OCI-LY3 (cell line): ENCODE data around the gene KIF3B.
"Not testable (repeated sequence)": the region's sequence is repeated elsewhere in the genome, so short reads cannot be mapped to it uniquely, and the experiment has no call there.

Experiments used
- H2AFZ ChIP-seq: fragments of 200-600, 300-600 bp; shearing (Covaris generic); 2 replicates; pipeline ENCODE4 v1.6.0; 2014; ENCODE audit warnings: antibody characterized with exemption, low read depth, low read length
- H3K27ac ChIP-seq: fragments of 200-600, 300-600 bp; sonication (generic); 2 replicates; pipeline ENCODE4 v1.5.1; 2014; ENCODE audit warnings: mild to moderate bottlenecking, low read length, moderate library complexity, mixed read lengths
- H3K27me3 ChIP-seq: fragments of 200-600, 300-600 bp; sonication (generic); 2 replicates; pipeline ENCODE4 v1.6.1; 2014; ENCODE audit warnings: low read depth, low read length, mixed read lengths
- H3K36me3 ChIP-seq: fragments of 200-600, 300-600 bp; sonication (generic); replicated peaks from 2 replicates; pipeline ENCODE3; 2014; ENCODE audit warnings: low read depth, low read length, mixed read lengths
- H3K4me1 ChIP-seq: fragments of 300-600, 200-600 bp; sonication (generic); 2 replicates; pipeline ENCODE4 v1.6.1; 2014; ENCODE audit warnings: low read length, mixed read lengths
- H3K4me2 ChIP-seq: fragments of 200-600, 300-600 bp; sonication (generic); 2 replicates; pipeline ENCODE4 v1.6.1; 2014; ENCODE audit warnings: low read length, mixed read lengths
- H3K4me3 ChIP-seq: fragments of 300-600, 200-600 bp; sonication (generic); 2 replicates; pipeline ENCODE4 v1.5.1; 2014; ENCODE audit warnings: antibody characterized with exemption, mild to moderate bottlenecking, low read length, moderate library complexity
- H3K79me2 ChIP-seq: fragments of 300-600, 200-600 bp; shearing (Covaris generic); 2 replicates; pipeline ENCODE4 v1.6.1; 2014; ENCODE audit warnings: mild to moderate bottlenecking, low read length, mixed read lengths
- H3K9ac ChIP-seq: fragments of 300-600, 200-600 bp; shearing (Covaris generic); 2 replicates; pipeline ENCODE4 v1.6.0; 2014; ENCODE audit warnings: mild to moderate bottlenecking, low read length, moderate library complexity
- H3K9me3 ChIP-seq: fragments of 200-600, 300-600 bp; shearing (Covaris generic); 2 replicates; pipeline ENCODE4 v1.6.1; 2014; ENCODE audit warnings: low read length, mixed read lengths; ENCODE audit not compliant: insufficient read depth
- H4K20me1 ChIP-seq: fragments of 200-600, 300-600 bp; sonication (generic); 2 replicates; pipeline ENCODE4 v1.6.1; 2016; ENCODE audit warnings: low read length, mixed read lengths; ENCODE audit not compliant: insufficient read depth
- EZH2phosphoT487 ChIP-seq: fragments of 200-600 bp; shearing (Covaris generic); IDR thresholded peaks from 2 replicates; pipeline ENCODE4 v1.6.1; 2018; ENCODE audit warnings: antibody characterized with exemption, mixed run types, low read depth
- TF ChIP-seq, protein P1 (sequence below): fragments of 200-600, 300-600 bp; sonication (generic); IDR thresholded peaks from 2 replicates; pipeline ENCODE4 v1.5.1; 2014; ENCODE audit warnings: antibody characterized with exemption, low read length, low read depth

KIF3B gene

DNA sequence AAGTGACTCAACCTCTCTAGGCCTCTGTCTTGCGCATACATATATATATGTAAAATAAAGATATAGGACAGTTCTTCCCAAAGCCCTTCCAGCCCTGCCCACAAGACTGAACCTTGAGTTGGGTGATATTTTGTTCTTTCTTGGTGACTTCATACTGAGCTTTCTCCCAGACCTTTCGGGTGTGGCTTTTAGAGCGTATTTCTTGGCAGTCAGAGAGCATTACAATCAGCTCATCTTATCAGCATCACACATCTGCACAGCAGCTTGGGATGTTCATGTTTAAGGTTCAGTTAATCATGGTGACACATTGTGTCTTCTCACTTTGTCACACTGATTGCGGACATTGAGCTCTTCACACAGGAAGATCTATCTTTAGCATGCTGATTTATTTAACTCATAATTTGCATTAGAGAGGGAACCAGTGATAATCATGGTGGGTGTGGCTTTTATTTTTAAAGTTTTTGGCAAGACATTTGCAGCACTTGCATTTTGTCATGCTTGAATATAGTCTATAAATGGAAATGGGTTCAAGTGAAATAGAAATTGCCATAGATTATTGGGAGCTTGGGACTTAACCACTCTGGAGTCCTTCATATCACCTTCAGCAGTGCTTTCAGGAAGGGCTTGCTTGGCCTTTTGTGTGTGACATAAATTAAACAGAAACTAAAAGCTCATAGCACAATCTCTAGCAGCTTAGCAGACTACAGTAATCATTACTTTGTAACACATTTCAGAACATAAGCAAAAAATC, 8.3 kb downstream of the KIF3B start:
- H3K9me3 ChIP-seq = no peaks in the 10 kb centered on the region
- H3K4me2 ChIP-seq = peak overlapping the region; percentile 77
- peaks cover 16% of the 10 kb centered on the region; the same call in 1 of the 2 replicates for H4K20me1 ChIP-seq
- H3K4me1 ChIP-seq = peaks cover 35% of the 10 kb centered on the region
- no peaks in the 10 kb centered on the region for H3K27me3 ChIP-seq
- no peak for TF ChIP-seq EZH2phosphoT487
- TF ChIP-seq, protein P1, sequence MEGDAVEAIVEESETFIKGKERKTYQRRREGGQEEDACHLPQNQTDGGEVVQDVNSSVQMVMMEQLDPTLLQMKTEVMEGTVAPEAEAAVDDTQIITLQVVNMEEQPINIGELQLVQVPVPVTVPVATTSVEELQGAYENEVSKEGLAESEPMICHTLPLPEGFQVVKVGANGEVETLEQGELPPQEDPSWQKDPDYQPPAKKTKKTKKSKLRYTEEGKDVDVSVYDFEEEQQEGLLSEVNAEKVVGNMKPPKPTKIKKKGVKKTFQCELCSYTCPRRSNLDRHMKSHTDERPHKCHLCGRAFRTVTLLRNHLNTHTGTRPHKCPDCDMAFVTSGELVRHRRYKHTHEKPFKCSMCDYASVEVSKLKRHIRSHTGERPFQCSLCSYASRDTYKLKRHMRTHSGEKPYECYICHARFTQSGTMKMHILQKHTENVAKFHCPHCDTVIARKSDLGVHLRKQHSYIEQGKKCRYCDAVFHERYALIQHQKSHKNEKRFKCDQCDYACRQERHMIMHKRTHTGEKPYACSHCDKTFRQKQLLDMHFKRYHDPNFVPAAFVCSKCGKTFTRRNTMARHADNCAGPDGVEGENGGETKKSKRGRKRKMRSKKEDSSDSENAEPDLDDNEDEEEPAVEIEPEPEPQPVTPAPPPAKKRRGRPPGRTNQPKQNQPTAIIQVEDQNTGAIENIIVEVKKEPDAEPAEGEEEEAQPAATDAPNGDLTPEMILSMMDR = no peak
- H2AFZ ChIP-seq = no peak overlapping the region
- H3K9ac ChIP-seq = peak overlapping the region; percentile 28
- peaks cover 12% of the 10 kb centered on the region for H3K36me3 ChIP-seq
- H3K27ac ChIP-seq = peak overlapping the region; percentile 69
- H3K4me3 ChIP-seq = peak overlapping the region; percentile 51
- peaks cover 35% of the 10 kb centered on the region for H3K79me2 ChIP-seq

DNA sequence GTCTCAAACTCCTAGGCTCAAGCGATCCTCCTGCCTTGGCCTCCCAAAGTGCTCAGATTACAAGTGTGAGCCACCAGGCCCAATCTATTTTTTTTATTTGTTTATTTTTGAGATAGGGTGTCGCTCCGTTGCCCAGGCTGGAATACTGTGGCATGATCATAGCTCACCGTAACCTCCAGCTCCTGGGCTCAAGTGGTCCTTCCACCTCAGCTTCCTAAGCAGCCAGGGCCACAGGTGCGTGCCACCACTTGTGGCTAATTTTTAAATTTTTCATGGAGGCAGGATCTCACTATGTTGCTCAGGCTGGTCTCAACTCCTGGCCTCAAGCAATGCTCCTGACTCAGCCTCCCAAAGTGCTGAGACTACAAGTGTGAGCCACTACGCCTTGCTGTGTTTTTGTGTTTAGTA, 9.8 kb downstream of the KIF3B start:
- peaks cover 30% of the 10 kb centered on the region for H3K79me2 ChIP-seq

DNA sequence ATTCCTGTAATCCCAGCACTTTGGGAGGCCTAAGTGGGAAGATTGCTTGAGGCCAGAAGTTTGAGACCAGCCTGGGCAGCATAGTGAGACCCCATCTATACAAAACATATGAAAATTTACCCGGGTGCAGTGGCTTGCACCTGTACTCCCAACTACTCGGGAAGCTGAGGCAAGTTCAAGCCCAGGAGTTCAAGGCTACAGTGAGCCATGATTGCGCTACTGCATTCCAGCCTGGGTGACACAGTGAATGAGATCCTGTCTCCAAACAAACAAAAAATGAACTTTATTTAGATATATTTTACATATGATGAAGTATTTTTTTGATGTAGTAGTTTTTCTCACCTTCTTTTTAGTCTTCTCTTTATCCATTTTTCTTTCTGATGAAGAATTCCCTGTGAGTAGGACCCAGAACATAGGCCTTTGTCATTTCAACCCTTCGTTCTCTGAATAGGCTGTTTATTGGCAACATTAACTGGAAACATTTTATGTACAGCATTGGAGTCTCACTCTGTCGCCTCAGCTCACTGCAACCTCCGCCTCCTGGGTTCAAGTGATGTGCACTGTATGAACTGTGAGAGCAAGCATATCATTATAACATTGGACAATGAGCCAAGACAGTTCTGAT, 10.9 kb downstream of the KIF3B start:
- Histone ChIP-seq H3K9ac (no peak overlapping the region), H3K4me2 (no peak overlapping the region), H3K79me2 (peaks cover 25% of the 10 kb centered on the region), H2AFZ (no peak overlapping the region), H3K27ac (no peak overlapping the region), H3K27me3 (no peaks in the 10 kb centered on the region), H3K4me1 (peaks cover 34% of the 10 kb centered on the region), H4K20me1 (peaks cover 11% of the 10 kb centered on the region; the same call in 1 of the 2 replicates), H3K36me3 (peaks cover 5% of the 10 kb centered on the region), H3K4me3 (no peak overlapping the region), H3K9me3 (no peaks in the 10 kb centered on the region)
- TF ChIP-seq, protein P1 = no peak
- TF ChIP-seq EZH2phosphoT487 = no peak

More for the DNA sequence above, 9.8 kb downstream of the KIF3B start:
- no peaks in the 10 kb centered on the region for H3K27me3 ChIP-seq
- H3K4me3 ChIP-seq = no peak overlapping the region
- no peak overlapping the region for H3K4me2 ChIP-seq
- H3K9me3 ChIP-seq = no peaks in the 10 kb centered on the region
- TF ChIP-seq EZH2phosphoT487 = no peak
- TF ChIP-seq, protein P1 = no peak
- no peak overlapping the region for H3K27ac ChIP-seq
- H3K36me3 ChIP-seq = peaks cover 5% of the 10 kb centered on the region
- H4K20me1 ChIP-seq = peaks cover 11% of the 10 kb centered on the region; the same call in 1 of the 2 replicates
- no peak overlapping the region for H2AFZ ChIP-seq
- no peak overlapping the region for H3K9ac ChIP-seq
- peaks cover 35% of the 10 kb centered on the region for H3K4me1 ChIP-seq

DNA sequence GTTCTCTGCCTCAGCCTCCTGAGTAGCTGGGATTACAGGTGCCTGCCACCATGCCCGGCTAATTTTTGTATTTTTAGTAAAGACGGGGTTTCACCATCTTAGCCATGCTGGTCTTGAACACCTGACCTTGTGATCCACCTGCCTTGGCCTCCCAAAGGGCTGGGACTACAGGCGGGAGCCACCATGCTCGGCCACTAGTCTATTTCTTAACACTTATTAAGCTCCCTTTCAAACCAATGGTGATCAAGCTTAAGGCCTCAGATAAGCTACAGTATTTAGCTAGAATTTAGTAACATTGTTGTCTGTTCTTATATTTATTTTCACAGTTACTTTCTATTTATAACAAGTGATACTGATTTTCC, 11.8 kb downstream of the KIF3B start:
- peaks cover 23% of the 10 kb centered on the region for H3K79me2 ChIP-seq
- H3K9ac ChIP-seq, H2AFZ ChIP-seq, H3K9me3 ChIP-seq, H3K27ac ChIP-seq, H3K4me2 ChIP-seq, H3K4me3 ChIP-seq, H4K20me1 ChIP-seq, H3K36me3 ChIP-seq, H3K27me3 ChIP-seq: not testable (repeated sequence)
- peaks cover 27% of the 10 kb centered on the region for H3K4me1 ChIP-seq
